SK-N-SH treated with all-trans-retinoic acid at 6 μM for 48 hours (cell line): Measurements from ENCODE around the gene NEGR1.

ENCODE experiments used
- ARNTL ChIP-seq: fragments of 450-650 bp; formaldehyde crosslinking; IDR thresholded peaks from 2 replicates; pipeline ENCODE4 v1.5.0; 2020; ENCODE audit warnings: low read depth, mild to moderate bottlenecking, moderate library complexity, borderline replicate concordance
- GLIS3 ChIP-seq: fragments of 250-450 bp; sonication (Bioruptor Pico); IDR thresholded peaks from 2 replicates; pipeline ENCODE4 v1.5.0; 2020; ENCODE audit warnings: mild to moderate bottlenecking, moderate library complexity
- ISL1 ChIP-seq: fragments of 250-450 bp; sonication (Bioruptor Pico); IDR thresholded peaks from 2 replicates; pipeline ENCODE4 v2.1.2; 2022; ENCODE audit warnings: mild to moderate bottlenecking, moderate library complexity
- PPARA ChIP-seq: fragments of 250-450 bp; sonication (Bioruptor Pico); IDR thresholded peaks from 2 replicates; pipeline ENCODE4 v1.5.0; 2020; ENCODE audit warnings: mild to moderate bottlenecking, borderline replicate concordance
- RARB ChIP-seq: fragments of 250-450 bp; sonication (Bioruptor Pico); IDR thresholded peaks from 2 replicates; pipeline ENCODE4 v1.8.0; 2021; ENCODE audit warnings: mild to moderate bottlenecking, moderate library complexity
- TOX ChIP-seq: fragments of 250-450 bp; sonication (Bioruptor Pico); IDR thresholded peaks from 2 replicates; pipeline ENCODE4 v1.8.0; 2021; ENCODE audit warnings: mild to moderate bottlenecking, moderate library complexity, borderline replicate concordance
- ZC3H10 ChIP-seq: fragments of 250-450 bp; sonication (Bioruptor Pico); IDR thresholded peaks from 2 replicates; pipeline ENCODE4 v1.5.1; 2021; ENCODE audit warnings: mild to moderate bottlenecking, moderate library complexity
- ZFP30 ChIP-seq: fragments of 450-650 bp; formaldehyde crosslinking; IDR thresholded peaks from 2 replicates; pipeline ENCODE4 v1.5.0; 2022; ENCODE audit warnings: mild to moderate bottlenecking, moderate library complexity
- TF ChIP-seq, protein P1 (sequence below): fragments of 250-450 bp; sonication (Bioruptor Pico); IDR thresholded peaks from 2 replicates; pipeline ENCODE4 v1.5.1; 2020; ENCODE audit warnings: low read depth, mild to moderate bottlenecking, moderate library complexity
- TF ChIP-seq, protein P2 (sequence below): fragments of 250-450 bp; sonication (Bioruptor Pico); IDR thresholded peaks from 2 replicates; pipeline ENCODE4 v1.8.0; 2021; ENCODE audit warnings: low read depth, mild to moderate bottlenecking, moderate library complexity, borderline replicate concordance

DNA sequence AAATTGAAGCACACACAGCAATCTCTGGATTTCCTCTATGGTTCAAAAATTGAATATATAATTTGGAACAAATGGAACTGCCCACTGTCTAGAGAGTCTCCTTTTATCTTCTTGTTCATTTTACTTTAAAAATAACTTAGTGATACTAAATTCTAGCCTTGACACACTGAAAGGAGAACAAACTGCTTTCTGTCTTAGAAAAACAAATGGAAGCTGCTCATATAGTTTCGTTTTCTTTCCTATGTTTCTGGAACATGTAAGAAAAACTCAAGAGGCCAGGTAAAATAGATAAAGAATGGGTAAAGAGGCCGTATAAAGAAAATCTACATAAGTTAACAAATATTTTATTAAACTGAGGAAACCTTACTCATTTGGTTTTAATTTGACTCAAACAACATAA lies 332.7 kb downstream of the NEGR1 start:
- no peak for TF ChIP-seq TOX
- TF ChIP-seq ZFP30 (CRISPR knock-in tag): no peak
- no peak for TF ChIP-seq RARB (CRISPR knock-in tag)
- TF ChIP-seq, protein P1, sequence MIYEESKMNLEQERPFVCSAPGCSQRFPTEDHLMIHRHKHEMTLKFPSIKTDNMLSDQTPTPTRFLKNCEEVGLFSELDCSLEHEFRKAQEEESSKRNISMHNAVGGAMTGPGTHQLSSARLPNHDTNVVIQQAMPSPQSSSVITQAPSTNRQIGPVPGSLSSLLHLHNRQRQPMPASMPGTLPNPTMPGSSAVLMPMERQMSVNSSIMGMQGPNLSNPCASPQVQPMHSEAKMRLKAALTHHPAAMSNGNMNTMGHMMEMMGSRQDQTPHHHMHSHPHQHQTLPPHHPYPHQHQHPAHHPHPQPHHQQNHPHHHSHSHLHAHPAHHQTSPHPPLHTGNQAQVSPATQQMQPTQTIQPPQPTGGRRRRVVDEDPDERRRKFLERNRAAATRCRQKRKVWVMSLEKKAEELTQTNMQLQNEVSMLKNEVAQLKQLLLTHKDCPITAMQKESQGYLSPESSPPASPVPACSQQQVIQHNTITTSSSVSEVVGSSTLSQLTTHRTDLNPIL (CRISPR knock-in tag): no peak
- TF ChIP-seq, protein P2, sequence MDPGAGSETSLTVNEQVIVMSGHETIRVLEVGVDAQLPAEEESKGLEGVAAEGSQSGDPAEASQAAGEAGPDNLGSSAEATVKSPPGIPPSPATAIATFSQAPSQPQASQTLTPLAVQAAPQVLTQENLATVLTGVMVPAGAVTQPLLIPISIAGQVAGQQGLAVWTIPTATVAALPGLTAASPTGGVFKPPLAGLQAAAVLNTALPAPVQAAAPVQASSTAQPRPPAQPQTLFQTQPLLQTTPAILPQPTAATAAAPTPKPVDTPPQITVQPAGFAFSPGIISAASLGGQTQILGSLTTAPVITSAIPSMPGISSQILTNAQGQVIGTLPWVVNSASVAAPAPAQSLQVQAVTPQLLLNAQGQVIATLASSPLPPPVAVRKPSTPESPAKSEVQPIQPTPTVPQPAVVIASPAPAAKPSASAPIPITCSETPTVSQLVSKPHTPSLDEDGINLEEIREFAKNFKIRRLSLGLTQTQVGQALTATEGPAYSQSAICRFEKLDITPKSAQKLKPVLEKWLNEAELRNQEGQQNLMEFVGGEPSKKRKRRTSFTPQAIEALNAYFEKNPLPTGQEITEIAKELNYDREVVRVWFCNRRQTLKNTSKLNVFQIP (CRISPR knock-in tag): no peak
- TF ChIP-seq GLIS3 (CRISPR knock-in tag): no peak
- no peak for TF ChIP-seq ZC3H10 (CRISPR knock-in tag)
- TF ChIP-seq PPARA: no peak
- TF ChIP-seq ISL1: no peak
- no peak for TF ChIP-seq ARNTL (CRISPR knock-in tag)
